GM21619 (cell line): ENCODE results near the gene STAMBPL1.
"Not testable (repeated sequence)": the region's sequence is repeated elsewhere in the genome, so short reads cannot be mapped to it uniquely, and the experiment has no call there.

Source experiments
- ATAC-seq: cut with Tn5 transposase; IDR thresholded peaks from one replicate; pipeline ENCODE4 v1.9.1; 2021; ENCODE audit not compliant: unreplicated experiment

STAMBPL1 gene

DNA sequence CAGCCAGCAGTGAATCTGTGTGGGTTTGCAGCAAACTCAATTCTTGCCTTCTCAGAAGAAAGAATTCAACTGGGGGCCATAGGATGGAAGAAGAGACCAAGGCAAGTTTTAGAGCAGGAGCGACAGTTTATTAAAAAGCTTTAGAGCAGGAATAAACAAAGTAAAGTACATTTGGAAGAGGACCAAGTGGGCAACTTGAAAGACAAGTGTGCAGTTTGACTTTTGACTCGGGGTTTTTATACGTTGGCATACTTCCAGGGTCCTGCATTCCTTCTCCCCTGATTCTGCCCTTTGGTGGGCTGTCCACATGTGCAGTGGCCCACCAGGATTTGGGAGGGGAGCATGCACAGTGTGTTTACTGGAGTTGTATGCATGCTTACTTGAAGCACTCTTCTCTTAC lies 25.4 kb upstream of the STAMBPL1 start:
- no peak for ATAC-seq

GRCh38 chr10:88857831-88858230 lies 22.2 kb upstream of the STAMBPL1 start:
- ATAC-seq = no peak

GRCh38 chr10:88858491-88858890 lies 21.6 kb upstream of the STAMBPL1 start:
- ATAC-seq = no peak

GRCh38 chr10:88861036-88861435 lies 19.0 kb upstream of the STAMBPL1 start:
- ATAC-seq = no peak

DNA sequence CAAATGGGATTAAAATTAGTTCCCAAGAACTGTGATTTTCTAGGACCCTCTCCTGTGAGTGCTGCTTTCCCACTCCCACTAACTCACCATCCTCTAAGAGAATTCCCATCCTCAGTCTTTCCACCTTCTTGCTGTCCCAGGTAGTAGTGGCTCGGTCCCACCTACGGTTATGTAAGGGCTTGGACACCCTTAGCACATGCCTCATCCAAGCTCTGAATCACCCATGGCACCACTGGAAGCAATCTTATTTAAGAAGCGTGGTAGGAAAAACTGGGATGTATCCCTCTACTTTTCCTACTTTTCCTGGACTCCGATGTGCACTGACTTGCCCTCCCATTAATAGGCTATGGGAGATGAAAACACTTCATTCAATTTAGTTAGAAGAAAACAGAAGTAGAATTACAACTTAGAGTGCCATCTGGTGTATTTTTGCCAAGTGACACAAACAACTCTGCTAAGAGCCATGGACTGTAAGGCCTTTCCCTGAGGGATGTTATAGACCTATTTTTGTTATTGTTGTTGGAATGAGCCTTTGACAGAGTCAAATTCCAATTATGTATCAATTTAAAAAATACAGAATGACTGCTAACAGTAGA lies 14.7 kb upstream of the STAMBPL1 start:
- ATAC-seq = no peak

GRCh38 chr10:88866454-88866853 lies 13.6 kb upstream of the STAMBPL1 start:
- no peak for ATAC-seq

DNA sequence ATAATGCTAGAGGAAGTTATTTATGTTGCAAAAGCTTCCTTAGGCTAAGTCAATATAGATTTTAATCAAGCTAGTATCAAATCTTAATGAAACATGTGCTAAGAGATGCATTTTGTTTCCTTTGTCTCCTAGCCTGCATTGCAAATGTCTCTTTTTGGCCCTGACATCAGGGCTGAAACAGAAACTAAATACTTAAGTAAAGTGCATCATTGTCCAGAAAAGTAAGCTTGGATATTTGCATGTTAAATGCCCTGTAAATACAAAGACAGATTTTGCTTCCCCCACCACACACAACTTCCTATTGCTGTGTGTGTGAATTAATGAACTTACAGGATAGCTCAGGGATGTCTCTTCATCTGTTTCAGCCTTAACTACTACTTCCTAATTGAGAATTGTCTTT lies 10.0 kb upstream of the STAMBPL1 start:
- ATAC-seq = peak; percentile 54

- ATAC-seq = no peak
Observed at GRCh38 chr10:88873757-88874156, 6.3 kb upstream of the STAMBPL1 start.

GRCh38 chr10:88874281-88874680 lies 5.8 kb upstream of the STAMBPL1 start:
- ATAC-seq = no peak

DNA sequence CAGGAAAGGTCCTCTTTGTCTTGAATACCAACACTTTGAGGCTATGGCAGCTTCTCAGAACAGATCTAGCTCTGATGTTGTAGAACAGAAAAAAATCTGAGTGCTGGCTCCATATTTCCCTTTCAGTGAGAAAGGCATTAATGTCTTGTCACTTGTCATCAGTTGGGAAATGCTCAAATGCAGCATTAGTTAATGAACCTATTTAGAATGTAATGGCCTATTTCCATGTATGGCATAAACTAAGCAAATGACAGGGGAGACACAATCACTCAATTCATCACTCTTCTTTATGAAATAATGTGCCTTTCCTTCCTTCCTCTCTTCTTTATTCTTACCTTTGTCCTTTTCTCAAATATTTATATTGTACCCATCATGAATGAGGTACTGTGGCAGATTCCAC lies 5.0 kb upstream of the STAMBPL1 start:
- no peak for ATAC-seq

DNA sequence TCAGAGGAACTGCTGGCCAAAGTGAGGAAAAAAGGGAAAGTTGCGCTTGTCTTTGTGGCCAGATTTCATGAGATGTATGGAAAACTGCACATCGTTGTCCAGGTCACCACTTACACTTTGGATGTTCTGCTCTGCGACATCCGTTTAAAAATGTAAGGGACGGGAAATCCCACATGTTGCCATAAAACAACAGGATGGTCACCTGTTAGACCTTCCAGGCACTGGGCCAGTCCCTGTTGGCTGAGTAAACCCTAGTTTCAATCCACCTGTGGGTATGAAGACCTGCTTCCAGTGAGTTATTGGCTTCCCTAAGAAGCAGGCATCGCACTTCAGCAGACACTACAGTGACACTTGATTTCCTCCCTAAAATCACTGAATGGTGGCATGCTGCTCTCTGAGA lies 2.7 kb upstream of the STAMBPL1 start:
- no peak for ATAC-seq

- ATAC-seq = peak; percentile 63
Observed at GRCh38 chr10:88880282-88881076, 434 bp downstream of the STAMBPL1 start.

- ATAC-seq = no peak
Observed at GRCh38 chr10:88881320-88881719, 1.3 kb downstream of the STAMBPL1 start.

GRCh38 chr10:88881922-88882645 lies 2.0 kb downstream of the STAMBPL1 start:
- ATAC-seq = no peak

DNA sequence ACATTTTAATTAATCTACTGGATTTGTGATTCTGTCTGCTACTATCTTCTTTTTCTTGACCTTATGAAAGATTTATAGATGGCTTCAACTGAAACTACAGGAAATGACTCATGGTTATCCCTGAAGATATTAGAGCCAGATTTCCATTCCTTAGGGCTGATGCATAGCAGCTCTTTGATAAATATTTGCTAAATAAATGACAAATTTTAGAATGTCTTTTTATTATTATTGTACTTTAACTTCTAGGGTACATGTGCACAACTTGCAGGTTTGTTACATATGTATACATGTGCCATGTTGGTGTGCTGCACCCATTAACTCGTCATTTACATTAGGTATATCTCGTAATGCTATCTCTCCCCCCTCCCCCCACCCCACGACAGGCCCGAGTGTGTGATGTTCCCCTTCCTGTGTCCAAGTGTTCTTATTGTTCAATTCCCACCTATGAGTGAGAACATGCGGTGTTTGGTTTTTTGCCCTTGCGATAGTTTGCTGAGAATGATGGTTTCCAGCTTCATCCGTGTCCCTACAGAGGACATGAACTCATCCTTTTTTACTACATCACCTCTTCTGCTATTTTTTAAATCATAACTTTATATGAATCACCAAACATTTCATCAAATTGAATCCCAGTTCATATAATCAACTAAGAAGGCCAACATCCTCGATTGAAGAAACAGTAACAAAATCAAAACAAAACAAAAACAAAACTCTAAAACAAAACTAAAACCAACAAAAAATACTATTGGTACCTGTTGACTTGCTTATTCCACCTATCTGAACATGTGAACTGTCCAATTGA lies 2.8 kb downstream of the STAMBPL1 start:
- not testable (repeated sequence) for ATAC-seq

DNA sequence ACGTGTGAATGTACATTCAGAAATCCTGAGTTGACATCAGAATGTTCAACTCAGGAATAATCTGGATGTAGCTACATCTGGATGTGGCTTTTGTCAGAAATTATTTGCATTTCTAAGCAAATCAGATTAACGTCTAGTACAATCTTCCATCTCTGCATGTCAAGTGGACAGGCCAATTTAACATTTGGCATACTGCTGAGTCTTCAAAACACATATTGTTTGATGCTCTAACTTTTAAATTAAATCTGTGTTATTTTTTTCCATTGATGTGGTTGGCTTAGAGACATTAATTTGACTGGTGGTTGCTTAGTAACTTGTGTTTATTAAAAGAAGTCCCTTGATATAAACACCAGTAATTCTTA lies 3.4 kb downstream of the STAMBPL1 start:
- ATAC-seq = no peak

- peak; percentile 48 for ATAC-seq
Observed at GRCh38 chr10:88886557-88886956, 6.5 kb downstream of the STAMBPL1 start.

DNA sequence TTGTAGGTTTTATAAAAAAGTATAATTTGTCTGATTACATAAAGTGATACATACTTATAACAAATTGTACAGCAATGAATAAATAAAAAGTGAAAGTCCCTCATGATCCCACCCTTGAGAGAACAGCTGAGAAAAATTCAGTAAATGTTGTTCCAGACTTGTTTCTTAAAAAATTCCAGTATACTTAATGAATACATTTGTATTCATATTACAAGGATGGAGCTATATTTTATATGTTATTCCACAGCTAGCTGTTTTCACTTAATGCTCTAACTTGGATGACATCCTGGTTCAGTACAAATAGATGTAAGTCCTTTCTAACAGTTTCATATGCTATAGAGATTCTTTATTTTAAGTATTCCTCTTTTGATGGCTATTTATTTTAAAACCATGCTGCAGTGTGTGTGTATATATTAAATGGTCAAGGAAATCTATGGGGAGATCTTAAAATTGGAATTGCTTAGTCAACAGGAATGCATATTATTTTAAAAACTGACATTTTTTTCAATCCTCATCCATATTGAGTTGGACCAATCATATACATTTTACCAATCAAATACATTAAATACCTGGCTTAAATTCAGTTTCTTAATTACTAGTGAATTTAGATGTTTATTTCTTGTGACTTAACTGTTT lies 8.9 kb downstream of the STAMBPL1 start:
- no peak for ATAC-seq

DNA sequence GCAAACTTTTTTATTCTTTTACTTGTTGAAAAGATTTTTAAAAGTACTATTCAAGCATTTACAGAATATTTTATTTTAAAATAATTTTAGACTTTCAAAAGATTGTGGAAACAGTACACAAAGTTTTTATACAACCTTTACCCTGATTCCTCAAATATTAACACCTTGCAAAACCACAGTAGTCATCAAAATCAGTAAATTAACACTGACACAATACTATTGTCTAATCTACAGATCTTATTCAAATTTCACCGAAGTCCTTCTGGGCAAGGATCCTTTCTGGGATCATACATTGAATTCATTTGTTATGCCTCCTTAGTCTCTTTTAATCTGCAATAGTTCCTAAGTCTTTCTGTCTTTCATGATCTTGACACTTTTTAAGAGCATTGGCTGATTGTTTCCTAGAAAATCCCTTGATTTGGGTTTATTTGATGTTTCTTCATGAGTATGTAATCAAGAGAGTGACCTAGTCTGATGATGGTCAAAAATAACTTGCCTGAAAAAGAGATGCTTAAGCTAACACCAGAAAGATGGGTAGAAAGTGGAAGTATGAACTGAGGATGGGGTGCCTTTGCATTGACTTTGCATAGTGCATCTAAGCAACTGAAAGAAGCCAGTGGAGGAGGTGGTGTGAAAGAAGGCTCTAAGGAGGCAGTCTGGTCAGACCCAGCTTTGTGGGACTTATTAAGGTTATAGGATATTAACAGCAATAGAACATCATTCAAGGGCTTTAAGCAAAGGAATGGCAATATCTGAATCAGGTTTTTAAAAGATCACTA lies 9.7 kb downstream of the STAMBPL1 start:
- ATAC-seq = peak; percentile 78
